ENCODE measurements around the gene FSCN2.

GRCh38 chr17:81513753-81514488 lies 14.3 kb upstream of the FSCN2 start:
- no peak for TF ChIP-seq CTCF (IDR thresholded peaks at IDR 0.05)
- no peak for TF ChIP-seq ZFX (IDR thresholded peaks at IDR 0.05; ENCODE audit: borderline replicate concordance)

Data from 22Rv1 (cell line).